Muscle layer of duodenum (tissue), 2 donors: ENCODE measurements around the gene NEK9.

Experiments
- H3K27ac ChIP-seq: one replicate; pipeline ENCODE4 v1.7.0; 2013; ENCODE audit warnings: mild to moderate bottlenecking, low read length
- H3K27me3 ChIP-seq: one replicate; pipeline ENCODE4 v1.7.0; 2013; ENCODE audit warnings: low read depth, mild to moderate bottlenecking, control low read depth, low read length
- H3K36me3 ChIP-seq, 2 donors: one replicate each; pipeline ENCODE4 v1.7.0; 2013; ENCODE audit warnings: low read length in 2 of 2, control low read depth in 1 of 2, mild to moderate bottlenecking in 1 of 2; ENCODE audit not compliant: insufficient read depth in 2 of 2, control insufficient read depth in 1 of 2
- H3K4me1 ChIP-seq, 2 donors: one replicate each; pipeline ENCODE4 v1.7.0; 2013; ENCODE audit warnings: low read length in 2 of 2, mild to moderate bottlenecking in 2 of 2, control low read depth in 1 of 2, moderate library complexity in 1 of 2; ENCODE audit not compliant: insufficient read depth in 2 of 2, control insufficient read depth in 1 of 2
- H3K4me3 ChIP-seq, 2 donors: one replicate each; pipeline ENCODE4 v1.7.0; 2013; ENCODE audit warnings: low read length in 2 of 2, low read depth in 1 of 2, mild to moderate bottlenecking in 1 of 2
- H3K9me3 ChIP-seq, 2 donors: one replicate each; pipeline ENCODE4 v1.7.0; 2013; ENCODE audit warnings: low read length in 2 of 2, control low read depth in 1 of 2, mild to moderate bottlenecking in 1 of 2; ENCODE audit not compliant: control insufficient read depth in 1 of 2
- donor health status: healthy.

Gene NEK9

DNA sequence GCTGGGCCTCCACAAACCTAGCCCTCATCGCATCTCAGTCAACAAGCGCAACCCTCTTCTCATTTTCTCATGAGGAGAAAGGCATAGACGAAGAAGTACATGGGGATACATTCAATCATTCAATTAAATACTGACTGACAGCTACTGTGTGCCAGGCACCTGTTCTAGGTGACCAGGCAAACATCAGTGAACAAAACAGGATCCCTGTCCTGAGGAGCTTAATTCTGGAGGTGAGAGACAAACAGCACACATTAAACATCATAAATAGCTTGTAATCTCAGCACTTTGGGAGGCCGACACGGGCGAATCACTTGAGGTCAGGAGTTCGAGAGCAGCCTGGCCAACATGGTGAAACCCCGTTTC lies 62.7 kb downstream of the NEK9 start:
- no peaks in the 10 kb centered on the region for H3K27me3 ChIP-seq
- no peaks in the 10 kb centered on the region for H3K36me3 ChIP-seq
- H3K27ac ChIP-seq = peak overlapping the region; percentile 72
- H3K4me1 ChIP-seq = peaks cover 0 to 18% of the 10 kb centered on the region in 2 donors
- no peaks in the 10 kb centered on the region for H3K9me3 ChIP-seq
- peak overlapping the region; percentile 82 to 94 for H3K4me3 ChIP-seq

DNA sequence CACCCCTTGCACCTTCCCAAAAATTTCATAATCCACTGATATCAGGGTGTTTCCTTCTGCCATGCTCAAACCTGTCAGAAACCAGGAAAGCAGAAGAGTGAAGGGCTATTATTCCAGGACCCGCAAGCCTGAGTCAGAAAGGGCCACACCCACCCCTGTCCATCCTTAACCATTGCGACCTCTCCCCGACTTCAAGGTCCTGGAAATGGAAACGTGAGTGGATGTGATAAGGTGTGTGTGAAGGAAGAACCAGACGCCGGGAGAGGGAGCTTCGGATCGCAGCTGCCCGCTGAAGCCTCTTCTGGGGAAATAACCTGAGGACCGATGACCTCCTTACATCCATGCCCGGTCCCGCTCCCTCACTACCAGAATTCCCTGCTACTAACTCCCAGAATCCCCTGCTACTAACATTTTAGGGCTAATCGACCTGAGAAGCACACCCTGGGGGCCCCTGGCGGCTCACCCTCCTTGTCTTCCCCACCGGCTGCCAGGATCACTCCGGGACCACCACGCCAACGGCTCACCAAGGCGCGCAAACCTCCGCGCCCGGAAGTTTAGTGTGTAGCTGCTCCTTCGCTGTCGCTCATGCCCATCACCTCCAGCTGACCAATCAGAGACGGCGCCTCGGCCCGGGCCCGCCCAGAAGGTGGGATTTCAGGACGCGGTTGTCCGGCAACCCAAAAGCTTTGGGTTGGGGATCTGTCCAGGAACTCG lies 63.2 kb downstream of the NEK9 start, which contains the start of gene ACYP1:
Gene ACYP1 (minus strand): TSS at position 534 of the 714 bp plus-strand sequence. CDS start 471 bp downstream, at position 63.
- peaks cover 0 to 18% of the 10 kb centered on the region in 2 donors for H3K4me1 ChIP-seq
- H3K9me3 ChIP-seq = no peaks in the 10 kb centered on the region
- peak within 1 kb of the TSS; percentile 82 to 94 for H3K4me3 ChIP-seq
- no peaks in the 10 kb centered on the region for H3K36me3 ChIP-seq
- H3K27me3 ChIP-seq = no peaks in the 10 kb centered on the region
- peak within 1 kb of the TSS; percentile 72 for H3K27ac ChIP-seq

DNA sequence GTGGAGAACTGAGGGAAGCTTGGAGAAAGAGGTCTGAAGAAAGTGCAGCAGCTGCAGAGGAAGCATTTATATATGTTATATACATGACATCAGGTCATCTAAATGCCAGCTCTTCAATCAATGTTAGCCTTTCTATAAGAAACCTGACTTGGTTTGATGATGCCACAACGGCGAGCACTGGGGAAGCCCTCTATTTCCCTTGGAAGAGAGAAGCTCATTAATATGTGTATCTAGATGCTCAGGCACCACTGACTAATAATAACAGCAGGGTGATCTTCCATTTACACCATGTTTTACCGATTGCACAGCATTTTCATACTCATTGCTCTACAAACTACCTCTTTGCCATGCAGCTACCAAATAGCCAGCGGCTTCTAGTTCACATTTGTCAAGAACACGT lies 63.8 kb downstream of the NEK9 start:
- H3K4me3 ChIP-seq = peak overlapping the region; percentile 82 to 94
- peaks cover 0 to 15% of the 10 kb centered on the region in 2 donors for H3K4me1 ChIP-seq
- peak overlapping the region; percentile 72 for H3K27ac ChIP-seq
- no peaks in the 10 kb centered on the region for H3K9me3 ChIP-seq
- H3K27me3 ChIP-seq = no peaks in the 10 kb centered on the region
- H3K36me3 ChIP-seq = no peaks in the 10 kb centered on the region

DNA sequence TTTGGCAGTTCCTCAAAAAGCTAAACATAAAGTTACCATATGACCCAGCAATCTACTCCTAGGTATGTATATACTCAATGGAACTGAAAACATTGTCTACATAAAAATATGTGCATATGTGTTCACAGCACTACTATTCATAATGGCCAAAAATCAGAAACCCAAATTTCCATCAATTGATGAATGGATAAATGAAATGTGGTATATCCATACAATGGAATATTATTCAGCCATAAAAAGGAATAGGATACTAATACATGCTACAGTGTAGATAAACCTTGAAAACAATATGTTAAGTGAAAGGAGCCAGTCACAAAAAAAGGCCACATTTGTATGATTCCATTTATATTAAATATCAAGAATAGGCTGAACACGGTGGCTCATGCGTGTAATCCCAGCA lies 66.4 kb downstream of the NEK9 start:
- no peaks in the 10 kb centered on the region for H3K27me3 ChIP-seq
- no peaks in the 10 kb centered on the region for H3K36me3 ChIP-seq
- H3K4me1 ChIP-seq = peaks cover 0 to 9% of the 10 kb centered on the region in 2 donors
- H3K9me3 ChIP-seq = no peaks in the 10 kb centered on the region
- no peak overlapping the region for H3K4me3 ChIP-seq
- no peak overlapping the region for H3K27ac ChIP-seq

DNA sequence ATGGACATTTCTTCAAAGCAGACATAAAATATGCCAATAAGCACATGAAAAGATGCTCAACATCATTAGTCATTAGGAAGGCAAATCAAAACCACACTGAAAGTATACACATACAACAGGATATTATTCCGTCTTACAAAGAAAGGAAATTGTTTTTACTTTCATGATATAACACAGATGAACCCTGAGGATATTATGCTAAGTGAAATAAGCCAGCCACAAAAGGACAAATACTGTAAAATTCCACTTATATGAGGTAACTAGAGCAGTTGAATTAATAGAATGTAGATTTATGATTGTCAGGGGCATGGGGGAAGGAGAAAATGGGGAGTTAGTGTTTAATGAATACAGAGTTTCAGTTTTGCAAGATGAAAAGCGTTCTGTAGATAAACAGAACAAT lies 67.2 kb downstream of the NEK9 start:
- Histone ChIP-seq H3K27me3 (no peaks in the 10 kb centered on the region), H3K36me3 (no peaks in the 10 kb centered on the region), H3K4me3 (no peak overlapping the region), H3K27ac (no peak overlapping the region), H3K4me1 (peaks cover 0 to 9% of the 10 kb centered on the region in 2 donors), H3K9me3 (no peaks in the 10 kb centered on the region)

DNA sequence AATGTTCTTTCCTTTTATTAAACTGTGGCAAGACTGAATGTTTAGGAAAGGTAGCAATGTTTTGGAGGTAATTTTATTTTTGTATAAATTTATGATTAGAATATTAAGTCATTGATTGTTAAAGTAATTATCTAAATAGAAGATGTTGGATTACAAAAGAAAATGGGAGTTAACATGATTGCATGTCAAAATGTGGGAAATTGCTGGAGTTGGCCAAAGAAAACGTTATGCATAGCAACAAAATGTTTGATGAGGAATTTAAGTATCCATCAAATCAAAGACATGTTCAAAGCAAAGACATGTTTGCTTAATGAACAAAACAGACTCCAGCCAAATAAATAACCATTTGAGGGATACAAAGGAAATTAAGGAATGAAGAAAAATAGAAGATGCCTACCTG lies 72.4 kb downstream of the NEK9 start:
- H3K36me3 ChIP-seq = peaks cover 0 to under 1% of the 10 kb centered on the region in 2 donors
- peaks cover 4 to 5% of the 10 kb centered on the region in 2 donors for H3K4me1 ChIP-seq
- H3K4me3 ChIP-seq = no peak overlapping the region
- H3K27me3 ChIP-seq = no peaks in the 10 kb centered on the region
- H3K9me3 ChIP-seq = no peaks in the 10 kb centered on the region
- H3K27ac ChIP-seq = no peak overlapping the region

DNA sequence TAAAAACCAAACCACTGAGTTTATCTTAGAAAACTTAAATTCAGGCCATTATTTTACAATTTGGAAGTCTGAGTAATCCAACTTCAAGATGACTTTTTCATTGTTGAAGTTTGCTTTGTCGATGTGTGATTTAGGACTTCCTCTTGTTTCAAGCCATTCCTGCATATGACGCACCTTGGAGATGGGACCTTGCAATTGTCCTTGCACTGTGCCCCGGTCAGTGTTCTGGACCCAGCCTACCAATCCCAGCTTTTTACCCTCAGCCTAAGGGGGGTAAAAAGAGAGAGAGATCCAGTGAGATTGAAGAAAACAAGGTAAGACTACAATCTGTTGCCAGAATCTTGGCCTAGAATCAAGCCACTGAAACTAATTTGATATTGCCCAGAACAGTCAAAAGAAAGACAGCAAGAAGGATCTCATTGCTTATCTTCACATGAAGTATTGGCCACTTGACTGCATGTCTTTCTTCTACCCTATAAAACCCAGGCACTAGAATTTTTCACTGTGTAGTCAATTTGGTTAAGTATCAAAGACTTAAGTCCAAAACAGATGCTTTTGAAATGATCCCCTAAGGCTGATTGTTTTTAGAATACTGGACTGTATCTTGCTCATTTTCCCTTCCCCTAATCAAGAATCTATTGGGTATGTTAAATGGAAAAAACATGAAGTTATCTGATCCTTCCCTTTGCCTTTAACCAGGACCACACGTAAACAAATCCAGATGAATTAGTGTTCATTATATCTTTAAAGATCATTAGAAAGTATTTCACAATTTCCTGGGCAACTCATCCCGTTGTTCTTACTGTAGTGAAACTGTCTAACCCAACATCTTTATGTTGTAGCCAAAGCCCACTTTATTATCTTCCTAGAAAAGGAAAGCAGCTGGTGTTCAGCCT lies 73.2 kb downstream of the NEK9 start:
- peaks cover 0 to 4% of the 10 kb centered on the region in 2 donors for H3K36me3 ChIP-seq
- no peak overlapping the region for H3K27ac ChIP-seq
- H3K4me3 ChIP-seq = no peak overlapping the region
- H3K9me3 ChIP-seq = no peaks in the 10 kb centered on the region
- no peaks in the 10 kb centered on the region for H3K27me3 ChIP-seq
- H3K4me1 ChIP-seq = peaks cover 4 to 5% of the 10 kb centered on the region in 2 donors

DNA sequence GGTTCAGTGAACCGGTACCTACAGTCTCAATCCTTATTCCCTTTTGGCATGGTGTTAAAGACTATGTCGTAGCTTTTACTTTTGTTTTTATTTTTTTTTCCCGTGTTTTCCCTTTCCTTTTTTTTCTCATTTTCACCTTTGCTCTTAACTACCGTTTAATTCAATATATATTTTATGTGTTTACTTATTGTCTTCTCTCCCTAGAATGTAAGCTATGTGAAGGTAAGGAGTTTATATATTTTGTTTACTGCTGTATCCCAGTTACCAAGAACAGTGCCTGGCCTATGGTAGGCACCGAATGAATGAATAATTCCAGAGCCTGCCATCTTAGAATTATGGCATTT lies 75.3 kb downstream of the NEK9 start:
- no peaks in the 10 kb centered on the region for H3K27me3 ChIP-seq
- H3K36me3 ChIP-seq = peaks cover 0 to 4% of the 10 kb centered on the region in 2 donors
- peak overlapping the region; percentile 59 to 67 for H3K4me3 ChIP-seq
- H3K4me1 ChIP-seq = peaks cover 5 to 10% of the 10 kb centered on the region in 2 donors
- H3K27ac ChIP-seq = peak overlapping the region; percentile 75
- no peaks in the 10 kb centered on the region for H3K9me3 ChIP-seq

DNA sequence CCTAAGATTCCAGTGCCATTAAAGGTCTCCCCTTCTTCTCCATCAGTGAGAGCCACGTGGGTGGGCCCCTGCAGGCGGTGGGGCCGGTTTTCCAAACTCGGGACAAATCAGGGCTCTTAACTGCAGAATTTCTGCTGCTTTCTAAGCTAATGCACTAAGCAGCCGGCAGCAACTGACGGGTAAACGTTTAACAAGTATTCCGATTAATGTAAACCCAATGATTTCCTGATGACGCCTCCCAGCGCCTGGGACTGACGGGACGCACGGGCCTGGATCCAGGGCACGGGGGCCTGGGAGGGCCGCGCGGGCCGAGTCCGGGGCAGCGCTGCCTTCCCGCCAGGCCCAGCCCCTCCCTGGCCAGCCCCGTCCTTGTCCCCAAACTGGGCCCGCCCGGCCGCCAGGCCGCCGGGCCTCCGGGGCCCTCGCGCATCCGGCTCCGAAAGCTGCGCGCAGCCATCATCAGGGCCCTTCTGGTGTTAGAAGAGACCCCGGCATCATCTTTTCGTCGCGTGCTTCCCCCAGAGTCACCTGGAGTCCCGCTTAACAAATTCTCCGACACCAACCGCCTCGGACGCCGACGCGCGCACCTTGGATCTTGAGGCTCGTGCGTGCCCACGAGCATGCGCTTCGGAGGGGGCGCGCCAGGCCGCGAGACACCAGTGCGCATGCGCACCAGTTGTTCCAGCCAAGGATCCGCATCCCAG lies 75.8 kb downstream of the NEK9 start, which contains the start of gene MLH3:
Gene MLH3 (minus strand): TSS at position 616 of the 704 bp plus-strand sequence. CDS start 1,812 bp downstream, outside the sequence.
- Histone ChIP-seq H3K27me3 (no peaks in the 10 kb centered on the region), H3K4me1 (peaks cover 5 to 10% of the 10 kb centered on the region in 2 donors), H3K27ac (peak within 1 kb of the TSS; percentile 75), H3K9me3 (no peaks in the 10 kb centered on the region), H3K36me3 (peaks cover 0 to 4% of the 10 kb centered on the region in 2 donors), H3K4me3 (peak within 1 kb of the TSS; percentile 59 to 67)

DNA sequence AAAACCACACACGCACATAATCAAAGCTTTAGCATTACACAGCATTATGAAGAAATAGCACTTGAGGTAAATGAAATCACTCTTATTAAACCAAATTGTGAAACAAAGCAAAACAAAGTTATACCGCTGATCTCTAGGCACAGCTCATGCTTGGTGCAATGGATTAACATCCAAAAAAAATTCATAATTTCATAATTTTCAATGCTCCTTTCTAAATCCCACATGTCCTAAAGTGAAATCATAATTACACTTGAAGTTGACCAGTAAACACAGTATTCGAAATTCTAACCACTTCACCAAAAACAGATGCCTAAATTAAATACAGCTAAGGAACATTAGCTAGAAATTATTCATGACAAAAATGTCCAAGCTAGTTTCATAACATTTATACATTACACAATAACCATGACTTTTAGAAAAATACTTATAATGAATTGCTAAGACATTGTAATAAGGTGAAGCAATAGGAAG lies 77.1 kb downstream of the NEK9 start:
- Histone ChIP-seq H3K27ac (no peak overlapping the region), H3K4me3 (no peak overlapping the region), H3K36me3 (peaks cover 0 to 4% of the 10 kb centered on the region in 2 donors), H3K4me1 (peaks cover 5 to 10% of the 10 kb centered on the region in 2 donors), H3K9me3 (no peaks in the 10 kb centered on the region), H3K27me3 (no peaks in the 10 kb centered on the region)

DNA sequence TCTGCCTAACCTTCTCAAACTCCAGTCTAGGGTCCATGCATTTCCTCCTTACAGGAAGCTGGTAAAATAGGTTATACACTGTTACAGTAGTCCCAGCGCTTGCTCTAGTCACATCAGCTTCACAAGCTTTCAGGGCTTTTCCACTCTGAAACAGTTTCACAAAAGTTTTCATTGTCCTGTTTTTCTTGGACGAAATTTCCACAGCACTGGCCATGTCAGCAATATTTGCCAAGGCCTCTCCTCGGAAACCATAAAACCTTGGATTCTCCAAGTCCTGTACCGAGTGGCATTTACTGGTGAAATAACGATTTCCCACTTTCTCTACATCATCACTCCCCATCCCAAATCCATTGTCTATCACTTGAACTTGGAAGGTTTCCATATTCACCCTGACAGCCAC lies 77.7 kb downstream of the NEK9 start:
- H3K4me1 ChIP-seq = peaks cover 5 to 10% of the 10 kb centered on the region in 2 donors
- H3K27me3 ChIP-seq = no peaks in the 10 kb centered on the region
- no peak overlapping the region for H3K4me3 ChIP-seq
- no peaks in the 10 kb centered on the region for H3K9me3 ChIP-seq
- H3K36me3 ChIP-seq = peaks cover 0 to 4% of the 10 kb centered on the region in 2 donors
- H3K27ac ChIP-seq = peak overlapping the region; percentile 28
